Measurements from ENCODE around the gene PSD2.

The PSD2 gene

GRCh38 chr5:139859013-139859412 is 63.4 kb downstream of the PSD2 start:
- DNase-seq, result no peak

GRCh38 chr5:139861021-139861888 is 65.6 kb downstream of the PSD2 start:
- DNase-seq, result no peak

- DNase-seq, result no peak
These were observed 66.2 kb downstream of the PSD2 start for GRCh38 chr5:139861889-139862207.

GRCh38 chr5:139862313-139862712 is 66.7 kb downstream of the PSD2 start:
- peak; percentile 14 for DNase-seq

GRCh38 chr5:139862803-139863202 is 67.2 kb downstream of the PSD2 start:
- DNase-seq, result no peak

DNA sequence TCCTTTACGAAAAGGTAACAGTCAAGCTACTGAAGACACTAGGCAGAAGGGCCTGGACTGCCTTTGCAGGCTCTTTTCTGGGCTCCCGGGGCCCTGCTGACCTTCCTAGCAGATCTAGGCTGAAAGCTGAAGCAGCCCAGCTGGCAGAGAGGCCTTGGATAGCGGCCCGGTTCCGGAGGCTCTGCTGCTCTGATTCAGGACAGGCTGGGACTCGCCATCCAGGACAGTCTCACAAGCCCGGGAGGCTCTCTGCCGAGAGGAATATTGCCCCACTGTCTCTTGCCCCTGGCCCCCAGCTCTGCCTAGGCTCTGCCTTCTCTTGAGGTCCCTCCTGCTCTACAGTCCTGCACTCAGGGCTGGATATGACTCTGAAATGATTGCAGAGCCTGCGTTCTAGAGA is 67.8 kb downstream of the PSD2 start:
- no peak for DNase-seq

DNA sequence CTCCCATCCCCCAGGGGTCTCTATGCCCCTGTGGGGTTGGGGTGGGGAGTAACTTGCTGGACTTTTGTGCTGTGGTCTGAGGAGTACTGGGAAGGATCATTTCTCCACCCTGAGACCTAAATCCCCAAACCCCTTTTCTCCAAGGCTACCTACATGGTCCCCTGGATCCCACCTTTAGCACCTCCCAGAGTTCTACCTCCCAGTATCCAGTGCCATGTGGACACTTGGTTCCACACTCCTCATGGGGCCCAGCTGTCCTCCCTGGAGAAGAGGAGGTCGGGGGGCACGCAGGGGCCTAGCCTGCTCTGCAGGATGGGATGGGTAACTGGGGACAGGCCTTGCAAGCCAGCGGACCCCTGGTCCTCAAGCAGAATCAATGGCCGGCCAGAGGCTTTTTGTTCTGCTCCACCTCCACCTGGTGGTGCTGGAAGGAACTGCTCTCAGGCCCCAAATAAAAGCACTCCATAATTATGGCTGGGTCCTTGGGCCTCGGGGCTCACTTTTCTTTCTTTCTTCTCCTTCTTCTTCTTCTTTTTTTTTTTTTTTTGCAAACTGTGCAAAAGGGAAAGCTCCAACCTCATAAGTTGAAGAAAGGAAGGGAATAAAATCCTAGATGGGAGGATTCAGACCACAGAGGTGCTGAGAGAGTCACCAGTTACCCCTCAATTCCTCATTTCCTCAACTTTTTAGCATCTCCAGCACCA is 68.4 kb downstream of the PSD2 start:
- no peak for DNase-seq

- DNase-seq, result no peak
These were observed 69.3 kb downstream of the PSD2 start for GRCh38 chr5:139864716-139865483.

DNA sequence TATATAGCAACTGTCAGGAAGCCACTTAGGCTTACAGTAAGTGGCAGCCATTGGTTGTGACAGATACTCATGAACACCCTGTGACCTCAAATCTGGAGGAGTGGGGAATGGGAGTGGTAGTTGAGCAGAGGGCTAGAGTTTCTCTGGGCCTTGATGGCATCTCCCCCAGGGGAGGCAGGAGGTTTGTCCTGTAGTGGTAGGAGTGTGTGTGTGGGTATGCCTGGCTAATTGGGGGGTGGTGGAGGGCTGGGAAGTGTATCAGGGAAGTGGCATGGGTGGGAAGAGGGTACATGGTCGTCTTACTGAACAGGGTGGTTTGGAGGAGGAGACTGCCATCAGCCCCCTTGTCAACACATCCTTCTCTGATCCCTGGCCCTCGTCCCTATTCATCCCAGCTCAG is 71.5 kb downstream of the PSD2 start:
- no peak for DNase-seq

DNA sequence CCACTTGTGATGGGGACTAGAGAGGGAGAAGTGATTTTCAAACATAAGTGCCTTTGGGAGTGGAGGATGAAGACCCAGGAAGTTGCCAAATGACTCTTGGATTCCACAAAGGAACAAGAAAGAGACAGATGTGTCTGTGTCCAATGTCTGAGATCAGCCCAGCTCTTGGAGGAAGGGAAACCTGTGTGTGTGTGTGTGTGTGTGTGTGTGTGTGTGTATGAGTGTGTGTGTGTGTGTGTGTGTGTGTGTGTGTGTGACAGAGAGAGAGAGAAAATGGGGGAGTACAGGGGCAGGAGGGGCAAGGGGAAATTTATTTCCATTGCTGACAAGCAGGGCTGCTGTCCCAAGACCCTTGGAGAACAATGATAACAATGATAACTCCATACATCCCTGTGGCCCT is 72.0 kb downstream of the PSD2 start:
- no peak for DNase-seq

GRCh38 chr5:139869042-139869790 is 73.6 kb downstream of the PSD2 start:
- no peak for DNase-seq

- DNase-seq, result no peak
These were observed 75.1 kb downstream of the PSD2 start for GRCh38 chr5:139870677-139871076.

GRCh38 chr5:139871614-139872013 is 76.0 kb downstream of the PSD2 start:
- no peak for DNase-seq

- no peak for DNase-seq
These were observed 76.6 kb downstream of the PSD2 start for GRCh38 chr5:139872052-139872766.

DNA sequence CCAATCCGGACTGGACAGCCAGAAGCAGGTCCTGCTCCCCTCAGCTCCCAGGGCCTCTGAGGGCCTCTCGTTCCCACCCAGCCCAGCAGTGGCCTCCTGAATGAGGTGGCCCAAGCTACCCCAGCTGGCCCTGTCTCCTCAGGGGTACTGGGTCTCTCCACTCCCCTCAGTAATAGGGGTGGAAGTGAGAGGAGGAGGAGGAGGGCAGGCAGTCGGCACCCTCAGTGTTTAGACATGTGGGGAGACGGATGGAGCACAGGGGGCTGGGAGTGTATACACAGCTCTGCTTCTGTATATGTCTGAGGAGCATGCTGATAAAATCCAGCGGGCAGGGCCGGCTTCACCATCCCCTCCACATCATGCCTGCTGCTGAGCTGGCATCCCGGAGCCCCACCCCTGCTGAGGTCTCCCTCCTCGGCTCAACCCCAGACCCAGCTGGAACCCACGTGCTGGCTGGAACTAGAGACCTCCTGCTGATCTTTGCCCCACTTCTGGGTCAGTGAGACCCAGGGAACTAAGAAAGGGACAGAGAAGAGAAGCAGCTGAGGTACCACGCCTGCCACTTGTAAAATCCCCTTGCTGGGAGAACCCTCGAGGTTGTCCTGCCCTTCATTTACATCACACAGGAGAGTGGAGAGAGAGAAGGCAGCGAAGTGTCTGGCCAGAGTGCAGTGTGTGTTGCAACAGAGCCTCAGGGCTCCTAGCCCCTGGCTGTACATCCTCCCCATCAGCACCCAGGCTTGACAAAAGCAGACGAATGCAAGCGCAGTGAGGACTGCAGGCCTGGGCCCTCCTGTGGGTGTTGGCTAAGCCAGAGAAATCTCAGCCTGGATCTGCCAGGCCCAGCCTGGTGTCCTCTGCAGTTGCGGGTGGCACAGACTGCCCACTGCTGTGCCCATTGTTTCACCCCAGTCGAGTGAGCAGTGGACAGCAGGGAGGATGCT is 77.5 kb downstream of the PSD2 start:
- no peak for DNase-seq

DNA sequence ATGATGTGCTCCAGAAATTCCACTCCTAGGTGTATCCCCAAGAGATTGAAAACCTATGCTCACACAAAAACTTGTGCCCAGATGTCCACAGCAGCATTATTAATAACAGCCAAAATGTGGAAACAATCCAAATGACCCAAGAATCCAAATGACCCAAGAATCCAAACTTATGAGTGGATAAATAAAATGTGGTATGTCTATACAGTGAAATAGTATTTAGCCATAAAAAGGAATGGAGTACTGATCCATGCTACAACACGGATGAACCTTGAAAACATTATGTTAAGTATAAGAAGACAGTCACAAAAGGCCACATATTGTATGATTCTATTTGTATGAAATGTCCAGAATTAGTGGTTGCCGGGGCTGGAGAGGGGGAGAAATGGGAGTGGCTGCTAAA is 80.3 kb downstream of the PSD2 start:
- DNase-seq, result no peak

DNA sequence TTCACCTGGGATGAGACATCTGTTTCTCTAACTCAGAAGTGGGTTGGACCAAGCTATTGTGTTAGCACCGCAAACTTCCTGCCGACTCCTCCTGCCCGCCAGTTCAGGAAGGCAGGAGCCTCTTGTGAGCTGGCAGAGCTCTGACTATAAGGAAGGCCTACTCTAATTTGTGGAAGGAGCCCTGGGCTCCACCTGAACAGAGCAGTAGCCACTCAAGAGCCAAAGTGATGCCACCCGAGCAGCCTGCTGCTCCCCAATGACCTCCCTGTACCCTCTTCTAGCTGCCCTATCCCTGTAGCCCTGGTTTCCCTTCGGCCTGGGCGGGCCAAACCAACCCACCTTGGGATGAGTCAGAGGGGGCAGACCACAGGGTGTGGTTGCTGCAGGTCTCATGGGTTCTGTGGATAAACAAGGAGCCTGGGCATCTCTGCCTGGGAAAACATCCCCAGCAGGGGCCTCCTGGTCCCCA is 81.6 kb downstream of the PSD2 start:
- no peak for DNase-seq

DNA sequence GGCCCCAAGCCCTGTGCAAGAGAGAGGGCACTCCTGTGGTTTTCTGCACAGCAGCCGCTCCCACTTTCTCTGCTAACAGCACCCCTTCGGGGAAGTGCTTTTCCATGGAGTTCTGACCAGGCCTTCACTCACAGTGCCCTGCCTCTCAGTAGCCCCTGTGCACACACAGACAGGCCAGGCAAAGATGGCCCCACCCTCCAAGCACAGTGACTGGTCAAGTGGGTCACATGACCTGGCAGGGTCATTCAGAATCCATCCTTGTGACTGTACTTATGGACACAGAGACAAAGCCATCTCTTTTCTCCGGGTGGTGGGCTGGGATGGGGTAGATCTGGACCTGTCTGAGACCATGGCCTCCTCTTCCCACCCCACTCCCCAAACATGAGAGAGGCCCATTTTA is 82.5 kb downstream of the PSD2 start:
- DNase-seq, result no peak

- DNase-seq, result no peak
These were observed 85.0 kb downstream of the PSD2 start for GRCh38 chr5:139880416-139881142.

- no peak for DNase-seq
These were observed 85.6 kb downstream of the PSD2 start for GRCh38 chr5:139881143-139881733.

All from NCI-H526 treated with DMSO at 0.1 percent for 48 hours (cell line).